Activated effector memory CD4-positive, alpha-beta T cell treated with Interleukin-2 at 50 U/mL for 16 hours (primary cell): ENCODE measurements around the gene CIAO2B.
"Not testable (repeated sequence)": the region's sequence is repeated elsewhere in the genome, so short reads cannot be mapped to it uniquely, and the experiment has no call there.

Experiments used
- DNase-seq: peaks from one replicate; pipeline ENCODE4 v3.0.0-alpha.2; 2020

CIAO2B gene

GRCh38 chr16:66936889-66937554, 2.8 kb upstream of the CIAO2B start:
- DNase-seq = no peak

- no peak for DNase-seq
Observed at GRCh38 chr16:66936462-66936861, 2.3 kb upstream of the CIAO2B start.

GRCh38 chr16:66935314-66936011, 1.3 kb upstream of the CIAO2B start, which contains the start of gene CES2:
Gene CES2 (plus strand): TSS chr16:66935516. CDS start chr16:66935636, 120 bp downstream.
- no peak for DNase-seq

GRCh38 chr16:66934839-66935313, 674 bp upstream of the CIAO2B start:
- DNase-seq = not testable (repeated sequence)

- DNase-seq = no peak
Observed at GRCh38 chr16:66933776-66934137, 445 bp downstream of the CIAO2B start.

- DNase-seq = no peak
Observed at GRCh38 chr16:66932076-66932475, 2.1 kb downstream of the CIAO2B start.

GRCh38 chr16:66931665-66932064, 2.5 kb downstream of the CIAO2B start:
- DNase-seq = no peak

GRCh38 chr16:66930189-66930588, 4.0 kb downstream of the CIAO2B start:
- DNase-seq = no peak

- DNase-seq = no peak
Observed at GRCh38 chr16:66928702-66929388, 5.4 kb downstream of the CIAO2B start.

GRCh38 chr16:66927918-66928649, 6.1 kb downstream of the CIAO2B start:
- DNase-seq = no peak

GRCh38 chr16:66926961-66927436, 7.2 kb downstream of the CIAO2B start:
- no peak for DNase-seq

GRCh38 chr16:66926171-66926947, 7.8 kb downstream of the CIAO2B start:
- DNase-seq = no peak

GRCh38 chr16:66925322-66925840, 8.8 kb downstream of the CIAO2B start, which contains the start of gene RRAD:
Gene RRAD (minus strand): TSS chr16:66925535. CDS start chr16:66925179, 356 bp downstream.
- no peak for DNase-seq

- peak; percentile 14 for DNase-seq
Observed at GRCh38 chr16:66924527-66925321, 9.5 kb downstream of the CIAO2B start.

- DNase-seq = no peak
Observed at GRCh38 chr16:66923866-66924265, 10.3 kb downstream of the CIAO2B start.

- DNase-seq = no peak
Observed at GRCh38 chr16:66923247-66923731, 10.9 kb downstream of the CIAO2B start.

GRCh38 chr16:66921729-66922450, 12.3 kb downstream of the CIAO2B start:
- no peak for DNase-seq

GRCh38 chr16:66920924-66921680, 13.1 kb downstream of the CIAO2B start:
- DNase-seq = no peak

GRCh38 chr16:66920299-66920590, 14.0 kb downstream of the CIAO2B start:
- no peak for DNase-seq
